HCT116 (cell line): ENCODE results near the gene GGACT. TPM values are rescaled to one million over a fixed set of nuclear protein-coding genes. Genes with fewer than 3 reads are reported as not detected.

ENCODE experiments used
- ATAC-seq: fragments of 200-7000 bp; cut with Tn5 transposase; 2 replicates; pipeline ENCODE4 v1.9.1; 2020; ENCODE audit warnings: mild to moderate bottlenecking, moderate library complexity
- BruUV-seq: library from RNA; stranded (reverse); fragments of 400-500 nt; replicated peaks from 2 replicates; lab custom pipeline; 2021; lab: Mats Ljungman, UMichigan
- CTCF ChIA-PET: fragments of 300-600 bp; sonication (Branson Sonifier 250); formaldehyde crosslinking; loops from one replicate; lab custom pipeline; 2021; ENCODE audit warnings: antibody characterized with exemption; lab: Charles Lee
- POLR2A ChIA-PET: fragments of 300-600, 350-600 bp; sonication (Branson Sonifier 250); formaldehyde crosslinking; loops from one replicate; lab custom pipeline; 2021; ENCODE audit warnings: antibody characterized with exemption; lab: Charles Lee
- RAD21 ChIA-PET, 2 experiments: fragments of 300-600 bp; sonication (Branson Sonifier 250); formaldehyde crosslinking; loops; one replicate each; lab custom pipeline; 2023; ENCODE audit warnings: low total read pairs in 2 of 2; ENCODE audit not compliant: uncharacterized antibody in 2 of 2, unreplicated experiment in 2 of 2, low non-redundant PET in 1 of 2; lab: Charles Lee
- DNase-seq: peaks from one replicate; pipeline ENCODE4 v3.0.0-alpha.2; 2010; ENCODE audit warnings: low read depth, low spot score
- H2AFZ ChIP-seq: fragments of 200-600 bp; shearing (Covaris generic), sonication (generic); 2 replicates; pipeline ENCODE4 v1.6.1; 2017; ENCODE audit warnings: low read depth, mixed run types, mixed read lengths, antibody characterized with exemption, low read length; ENCODE audit not compliant: poor library complexity, severe bottlenecking
- H3K27ac ChIP-seq: 2 replicates; pipeline ENCODE4 v1.5.1; 2012; ENCODE audit warnings: low read depth, low read length
- H3K27me3 ChIP-seq: fragments of 200-600 bp; sonication (generic); 2 replicates; pipeline ENCODE4 v1.6.1; 2016; ENCODE audit warnings: mixed run types, low read length, mixed read lengths; ENCODE audit not compliant: insufficient read depth
- H3K36me3 ChIP-seq, 2 experiments: fragments of 200-500 bp in 1 of 2; fragments of 200-600 bp in 1 of 2; sonication (Bioruptor generic) in 1 of 2; sonication (generic) in 1 of 2; 2 replicates each; pipeline versions ENCODE4 v1.5.1 to v1.6.1; 2014 to 2016; ENCODE audit warnings: low read length in 2 of 2, inconsistent platforms in 1 of 2, mixed read lengths in 1 of 2, mixed run types in 1 of 2; ENCODE audit not compliant: insufficient read depth in 2 of 2, control insufficient read depth in 1 of 2
- H3K4me1 ChIP-seq, 2 experiments: fragments of 200-600 bp in 1 of 2; sonication (generic) in 1 of 2; 2 replicates each; pipeline versions ENCODE4 v1.5.1 to v1.6.1; 2012 to 2017; ENCODE audit warnings: low read length in 2 of 2, inconsistent platforms in 1 of 2, mild to moderate bottlenecking in 1 of 2, mixed read lengths in 1 of 2, mixed run types in 1 of 2, moderate library complexity in 1 of 2; ENCODE audit not compliant: insufficient read depth in 2 of 2, control insufficient read depth in 1 of 2
- H3K4me2 ChIP-seq: fragments of 200-600 bp; sonication (generic); 2 replicates; pipeline ENCODE4 v1.6.1; 2017; ENCODE audit warnings: mixed run types, low read length, mixed read lengths
- H3K4me3 ChIP-seq, 2 experiments: fragments of 200-600 bp in 1 of 2; sonication (generic) in 1 of 2; replicated peaks in 1 of 2; 2 replicates each; pipeline ENCODE4 v1.5.1; 2011 to 2016; ENCODE audit warnings: low read length in 2 of 2, control low read depth in 1 of 2, low read depth in 1 of 2, mild to moderate bottlenecking in 1 of 2, mixed read lengths in 1 of 2, mixed run types in 1 of 2
- H3K79me2 ChIP-seq: fragments of 200-600 bp; sonication (generic); 2 replicates; pipeline ENCODE4 v1.6.1; 2017; ENCODE audit warnings: mild to moderate bottlenecking, mixed run types, low read length, moderate library complexity, mixed read lengths; ENCODE audit not compliant: insufficient read depth
- H3K9ac ChIP-seq: fragments of 200-600 bp; sonication (generic); 2 replicates; pipeline ENCODE4 v1.6.1; 2016; ENCODE audit warnings: low read length, mixed read lengths
- H3K9me2 ChIP-seq: fragments of 200-600 bp; sonication (generic), shearing (Covaris generic); 2 replicates; pipeline ENCODE4 v1.6.1; 2017; ENCODE audit warnings: mixed run types, mild to moderate bottlenecking, moderate library complexity; ENCODE audit not compliant: insufficient read depth
- H3K9me3 ChIP-seq, 2 experiments: fragments of 200-500 bp in 1 of 2; fragments of 200-600 bp in 1 of 2; sonication (Bioruptor generic) in 1 of 2; sonication (generic) in 1 of 2; 2 replicates each; pipeline ENCODE4 v1.6.1; 2014 to 2017; ENCODE audit warnings: low read length in 2 of 2, mixed read lengths in 2 of 2, inconsistent platforms in 1 of 2, low read depth in 1 of 2, mild to moderate bottlenecking in 1 of 2, mixed run types in 1 of 2, moderate library complexity in 1 of 2; ENCODE audit not compliant: control insufficient read depth in 1 of 2, insufficient read depth in 1 of 2
- H4K20me1 ChIP-seq: fragments of 200-600 bp; sonication (generic), shearing (Covaris generic); 2 replicates; pipeline ENCODE4 v1.6.1; 2017; ENCODE audit warnings: mixed run types, mild to moderate bottlenecking, moderate library complexity; ENCODE audit not compliant: insufficient read depth
- ELF1 ChIP-seq: IDR thresholded peaks from 2 replicates; pipeline ENCODE4 v1.6.1; 2012; ENCODE audit warnings: low read depth, borderline replicate concordance
- JUND ChIP-seq: IDR thresholded peaks from 2 replicates; pipeline ENCODE4 v1.6.1; 2012
- MAX ChIP-seq: IDR thresholded peaks from 2 replicates; pipeline ENCODE4 v1.6.1; 2012
- RAD21 ChIP-seq: IDR thresholded peaks from 2 replicates; pipeline ENCODE4 v1.6.1; 2012; ENCODE audit warnings: low read depth, mild to moderate bottlenecking
- SRF ChIP-seq: IDR thresholded peaks from 2 replicates; pipeline ENCODE4 v1.6.1; 2012; ENCODE audit warnings: low read depth
- ZNF274 ChIP-seq: fragments of 200-500 bp; sonication (Bioruptor generic); IDR thresholded peaks from 2 replicates; pipeline ENCODE4 v1.6.1; 2014; ENCODE audit warnings: mild to moderate bottlenecking, low read depth, low read length, inconsistent platforms
- intact Hi-C: fragments of 100-400 bp; cut with micrococcal nuclease; formaldehyde crosslinking; loops from 2 replicates; pipeline ENCODE4 v1.10.0; 2022
- total RNA-seq: library from RNA; stranded (reverse); gene quantifications from one replicate; pipeline ENCODE4 v1.2.1, GENCODE V29; 2021; ENCODE audit not compliant: unreplicated experiment

Gene GGACT
- total RNA-seq, 1 experiment from 2014 or later = 5.0 TPM

GRCh38 chr13:100527644-100528043, 60.9 kb downstream of the GGACT start:
- ChIA-PET POLR2A (no interaction called here), CTCF (interaction anchor here (1.2 kb wide), 1 partner anchor 600 kb away, joined by 3 read pairs; no protein-coding TSS in a partner anchor), RAD21 (interaction anchor here in 1 of 2 experiments (0.8 kb wide), 1 partner anchor 13 kb away, joined by 3 read pairs; no protein-coding TSS in a partner anchor)
- Histone ChIP-seq H4K20me1 (no peaks in the 10 kb centered on the region), H2AFZ (no peak overlapping the region), H3K36me3 (no peaks in the 10 kb centered on the region), H3K9me2 (no peaks in the 10 kb centered on the region), H3K27me3 (no peaks in the 10 kb centered on the region), H3K4me1 (no peaks in the 10 kb centered on the region), H3K9me3 (no peaks in the 10 kb centered on the region), H3K79me2 (no peaks in the 10 kb centered on the region), H3K4me2 (no peak overlapping the region), H3K27ac (no peak overlapping the region), H3K4me3 (no peak overlapping the region), H3K9ac (no peak overlapping the region)
- no peak for ATAC-seq
- BruUV-seq = no TSS peak
- DNase-seq = no peak
- intact Hi-C loops = no loop called here
- TF ChIP-seq ZNF274 (no peak), MAX (no peak), RAD21 (no peak), SRF (no peak), ELF1 (no peak)
- TF ChIP-seq, all 23 proteins: peak for 0

GRCh38 chr13:100526318-100527000, 62.1 kb downstream of the GGACT start:
- ATAC-seq (no peak), DNase-seq (no peak)
- H3K4me3 ChIP-seq = no peak overlapping the region
- BruUV-seq = no TSS peak
- H3K4me1 ChIP-seq = no peaks in the 10 kb centered on the region
- intact Hi-C loops = no loop called here
- H3K9me2 ChIP-seq = no peaks in the 10 kb centered on the region
- H3K27ac ChIP-seq = no peak overlapping the region
- POLR2A ChIA-PET = no interaction called here
- CTCF ChIA-PET = interaction anchor here (1.2 kb wide), 1 partner anchor 602 kb away, joined by 3 read pairs; no protein-coding TSS in a partner anchor
- no peaks in the 10 kb centered on the region for H3K79me2 ChIP-seq
- H3K27me3 ChIP-seq = no peaks in the 10 kb centered on the region
- no peak for TF ChIP-seq JUND
- no peak overlapping the region for H3K4me2 ChIP-seq
- H2AFZ ChIP-seq = no peak overlapping the region
- no peak overlapping the region for H3K9ac ChIP-seq
- H3K36me3 ChIP-seq = no peaks in the 10 kb centered on the region
- no peaks in the 10 kb centered on the region for H4K20me1 ChIP-seq
- RAD21 ChIA-PET = no interaction called here
- H3K9me3 ChIP-seq = no peaks in the 10 kb centered on the region
